Heart left ventricle (tissue), 13 donors: ENCODE results near the gene ARNT2.

Experiments used
- CTCF ChIP-seq, 12 donors: fragments of 200-600 bp; sonication (generic) in 4 of 12; IDR thresholded peaks; one replicate each; pipeline versions ENCODE4 v1.5.0 to v1.8.0; 2018 to 2022; ENCODE audit warnings: antibody characterized with exemption in 12 of 12, mild to moderate bottlenecking in 5 of 12
- POLR2A ChIP-seq, 2 donors: fragments of 450-650 bp; IDR thresholded peaks; one replicate each; pipeline ENCODE4 v1.6.1; 2017; ENCODE audit warnings: antibody characterized with exemption in 2 of 2, mild to moderate bottlenecking in 2 of 2, moderate library complexity in 2 of 2
- donor health status: ischemic (EF 13 %, LVEDD 7.1; RV severe dilation, severe dysfunction).
- donor health status: DM: no; HTN: yes; CAD: no.
- donor health status: DM: no; HTN: no; CAD: no.
- donor health status: ischemic (EF 25% LVEDD 6.9; RV normal size, moderate dysfunction).
- donor health status: ischemic (EF 25% LVEDD 5.7; RV mildly dilated, moderate dysfunction).
- donor health status: ischemic (EF 35%, LVEDD 5.7; RV mildly dilated, moderate dysfunction).
- donor health status: nonischemic (EF 11% LVEDD 7.7; RV severe dilation, severe dysfunction).
- donor health status: DM: yes; HTN: yes; CAD: no.
- donor health status: PGD.
- donor health status: ischemic (EF 29% LVEDD 5.4; RV normal size, mild dysfunction).
- donor health status: nonischemic (EF 23%, LVEDD 6.1; RV moderate dilation, normal function).

- TF ChIP-seq CTCF (IDR thresholded peaks at IDR 0.05) (no peak), POLR2A (IDR thresholded peaks at IDR 0.05) (no peak)
Observed at GRCh38 chr15:80526556-80527340, 122.6 kb downstream of the ARNT2 start.
